Astrocyte of the cerebellum (primary cell): ENCODE data around the gene FEN1.

Source experiments
- DNase-seq: peaks from one replicate; pipeline ENCODE4 v3.0.0-alpha.2; 2011; ENCODE audit warnings: low read depth
- H3K4me3 ChIP-seq: 2 replicates; pipeline ENCODE4 v1.5.1; 2011; ENCODE audit warnings: mild to moderate bottlenecking, low read depth, low read length, moderate library complexity
- in situ Hi-C: cut with HindIII; loops from 2 replicates; pipeline ENCODE4 v1.10.0; 2017; ENCODE audit warnings: low sequenced_read_pairs
- TF ChIP-seq, protein P1 (sequence below): IDR thresholded peaks from 2 replicates; pipeline ENCODE4 v1.5.1; 2012; ENCODE audit warnings: low read length, low read depth, moderate library complexity, mild to moderate bottlenecking; ENCODE audit errors: missing control alignments

Gene FEN1

DNA sequence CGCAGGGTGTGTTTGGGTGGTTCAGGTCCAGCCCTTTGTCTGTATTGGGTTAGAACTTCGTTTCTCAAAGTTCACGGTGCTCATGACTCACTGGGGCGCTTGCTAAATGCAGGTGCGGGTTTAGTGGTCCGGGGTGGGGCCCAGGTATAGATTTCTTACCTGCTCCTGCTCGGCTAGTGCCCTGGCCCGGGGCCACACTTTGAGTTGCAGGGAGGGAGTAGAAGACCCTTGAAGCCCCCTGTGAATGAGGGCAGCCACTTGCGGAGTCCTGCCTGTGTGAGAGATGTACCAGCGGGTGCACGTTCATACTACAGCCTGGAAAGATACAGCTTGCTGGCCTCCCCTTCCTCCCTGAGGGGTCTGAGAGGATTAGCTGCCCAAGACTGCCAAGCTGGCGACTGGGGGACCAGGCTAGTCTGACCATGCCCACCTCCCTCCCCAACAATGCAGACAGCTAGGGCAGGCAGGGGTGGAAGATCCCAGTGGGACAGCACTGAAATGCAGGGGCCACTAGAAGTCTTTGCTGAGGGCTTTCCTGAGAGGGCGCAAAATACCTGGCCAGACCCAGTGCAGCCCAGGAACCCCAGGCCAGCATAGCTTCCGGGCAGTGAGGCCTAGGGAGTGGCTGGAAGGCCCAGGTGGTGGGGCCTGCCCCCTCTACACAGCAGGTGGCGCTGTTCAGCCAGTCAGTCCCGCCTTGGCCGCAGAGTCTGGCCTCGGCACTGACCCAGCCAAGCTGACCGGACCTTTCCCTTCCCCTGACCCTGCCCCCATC is 45.3 kb upstream of the FEN1 start:
- TF ChIP-seq, protein P1, sequence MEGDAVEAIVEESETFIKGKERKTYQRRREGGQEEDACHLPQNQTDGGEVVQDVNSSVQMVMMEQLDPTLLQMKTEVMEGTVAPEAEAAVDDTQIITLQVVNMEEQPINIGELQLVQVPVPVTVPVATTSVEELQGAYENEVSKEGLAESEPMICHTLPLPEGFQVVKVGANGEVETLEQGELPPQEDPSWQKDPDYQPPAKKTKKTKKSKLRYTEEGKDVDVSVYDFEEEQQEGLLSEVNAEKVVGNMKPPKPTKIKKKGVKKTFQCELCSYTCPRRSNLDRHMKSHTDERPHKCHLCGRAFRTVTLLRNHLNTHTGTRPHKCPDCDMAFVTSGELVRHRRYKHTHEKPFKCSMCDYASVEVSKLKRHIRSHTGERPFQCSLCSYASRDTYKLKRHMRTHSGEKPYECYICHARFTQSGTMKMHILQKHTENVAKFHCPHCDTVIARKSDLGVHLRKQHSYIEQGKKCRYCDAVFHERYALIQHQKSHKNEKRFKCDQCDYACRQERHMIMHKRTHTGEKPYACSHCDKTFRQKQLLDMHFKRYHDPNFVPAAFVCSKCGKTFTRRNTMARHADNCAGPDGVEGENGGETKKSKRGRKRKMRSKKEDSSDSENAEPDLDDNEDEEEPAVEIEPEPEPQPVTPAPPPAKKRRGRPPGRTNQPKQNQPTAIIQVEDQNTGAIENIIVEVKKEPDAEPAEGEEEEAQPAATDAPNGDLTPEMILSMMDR: peak; percentile 88
- in situ Hi-C loops: no loop called here
- no peak overlapping the region for H3K4me3 ChIP-seq
- peak; percentile 27 for DNase-seq

DNA sequence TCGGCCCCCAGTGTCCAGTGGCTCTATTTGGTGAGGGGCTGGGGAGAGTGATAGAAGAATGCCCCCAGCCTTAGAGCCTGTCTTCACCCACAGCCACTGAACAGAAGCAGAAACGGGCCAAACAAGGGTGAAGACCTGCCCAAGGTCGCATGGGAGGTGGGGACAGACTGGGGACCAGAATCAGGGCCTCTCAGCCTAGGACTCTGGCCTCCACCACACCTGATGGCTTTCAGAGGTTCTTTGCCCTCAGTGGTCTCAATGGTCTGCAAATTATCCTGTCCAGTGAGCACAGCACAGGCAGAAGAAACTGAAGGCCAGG is 44.8 kb upstream of the FEN1 start:
- TF ChIP-seq, protein P1: no peak
- H3K4me3 ChIP-seq: no peak overlapping the region
- no peak for DNase-seq
- in situ Hi-C loops: no loop called here

DNA sequence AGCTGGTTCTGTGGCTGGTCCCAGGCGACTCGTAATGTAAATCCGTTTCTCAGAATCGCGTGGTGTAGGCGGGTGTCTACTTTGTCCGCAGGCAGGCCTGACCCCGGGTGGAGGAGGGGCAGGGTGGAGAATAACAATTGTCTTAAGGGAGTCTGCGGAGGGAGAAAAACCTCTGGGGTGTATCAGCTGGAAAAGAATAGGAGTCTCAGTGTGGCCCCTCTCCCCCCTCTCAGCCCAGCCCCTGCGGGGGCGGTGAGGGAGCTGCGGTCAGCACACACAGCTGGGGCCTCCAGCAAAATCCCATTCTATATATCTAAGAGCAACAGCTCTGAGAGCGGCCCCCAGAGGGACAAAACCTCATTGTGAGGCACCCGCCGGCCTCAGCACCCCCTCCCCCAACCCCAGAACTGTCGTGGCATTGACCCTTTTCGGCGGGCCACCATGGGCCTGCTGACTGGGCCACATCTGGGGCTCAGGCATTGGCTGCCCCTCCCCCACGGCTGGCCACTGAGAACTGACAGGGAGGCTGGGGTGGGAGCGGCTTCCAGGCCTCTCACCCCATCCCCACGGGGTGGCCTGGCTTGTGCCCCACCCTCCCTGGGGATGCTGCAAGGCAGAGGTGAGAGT is 43.0 kb upstream of the FEN1 start:
- H3K4me3 ChIP-seq: no peak overlapping the region
- in situ Hi-C loops: no loop called here
- DNase-seq: no peak

DNA sequence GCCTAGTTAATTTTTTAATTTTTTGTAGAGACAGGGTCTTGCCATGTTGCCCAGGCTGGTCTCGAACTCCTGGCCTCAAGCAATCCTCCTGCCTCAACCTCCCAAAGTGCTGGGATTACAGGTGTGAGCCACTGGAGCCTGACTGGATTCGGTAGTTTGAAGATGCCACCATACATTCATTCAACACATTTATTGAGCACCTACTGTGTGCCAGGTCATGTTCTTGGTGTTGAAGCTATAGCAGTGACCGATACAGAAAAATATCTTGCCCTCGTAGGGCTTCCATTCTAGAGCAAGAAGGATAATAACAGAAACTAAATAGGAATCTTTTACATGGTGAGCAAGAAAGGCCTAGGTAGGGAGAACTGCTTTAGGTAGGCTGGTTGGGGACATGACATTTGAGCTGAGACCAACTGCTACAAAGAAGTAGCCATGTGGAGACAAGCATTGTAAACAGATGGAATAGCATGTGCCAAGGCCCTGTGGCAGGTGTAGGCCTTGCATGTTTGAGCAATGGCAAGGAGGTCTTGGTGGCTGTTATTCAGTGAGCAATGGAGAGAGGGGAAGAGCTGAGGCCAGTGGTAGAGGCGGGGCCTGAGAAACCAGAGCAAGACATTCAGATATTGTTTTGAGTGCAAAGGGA is 42.0 kb upstream of the FEN1 start:
- TF ChIP-seq, protein P1: no peak
- in situ Hi-C loops: no loop called here
- H3K4me3 ChIP-seq: no peak overlapping the region
- no peak for DNase-seq

More for the DNA sequence above, 43.0 kb upstream of the FEN1 start:
- TF ChIP-seq, protein P1: no peak

DNA sequence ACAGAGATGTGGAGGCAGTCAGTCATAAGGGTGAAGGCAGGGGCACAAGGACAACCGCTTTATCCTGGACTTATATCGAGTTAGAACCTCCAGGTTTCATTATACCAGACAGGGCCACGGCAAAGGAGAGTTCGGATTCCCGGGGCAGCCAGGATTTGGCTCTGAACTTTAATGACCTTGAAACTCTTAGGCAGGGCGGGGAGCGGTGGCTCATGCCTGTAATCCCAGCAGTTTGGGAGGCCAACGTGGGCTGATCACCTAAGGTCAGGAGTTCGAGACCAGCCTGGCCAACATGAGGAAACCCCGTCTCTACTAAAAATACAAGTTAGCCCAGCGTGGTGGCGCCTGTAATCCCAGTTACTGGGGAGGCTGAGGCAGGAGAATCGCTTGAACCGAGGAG is 41.3 kb upstream of the FEN1 start:
- TF ChIP-seq, protein P1: no peak
- in situ Hi-C loops: no loop called here
- DNase-seq: no peak
- H3K4me3 ChIP-seq: no peak overlapping the region

DNA sequence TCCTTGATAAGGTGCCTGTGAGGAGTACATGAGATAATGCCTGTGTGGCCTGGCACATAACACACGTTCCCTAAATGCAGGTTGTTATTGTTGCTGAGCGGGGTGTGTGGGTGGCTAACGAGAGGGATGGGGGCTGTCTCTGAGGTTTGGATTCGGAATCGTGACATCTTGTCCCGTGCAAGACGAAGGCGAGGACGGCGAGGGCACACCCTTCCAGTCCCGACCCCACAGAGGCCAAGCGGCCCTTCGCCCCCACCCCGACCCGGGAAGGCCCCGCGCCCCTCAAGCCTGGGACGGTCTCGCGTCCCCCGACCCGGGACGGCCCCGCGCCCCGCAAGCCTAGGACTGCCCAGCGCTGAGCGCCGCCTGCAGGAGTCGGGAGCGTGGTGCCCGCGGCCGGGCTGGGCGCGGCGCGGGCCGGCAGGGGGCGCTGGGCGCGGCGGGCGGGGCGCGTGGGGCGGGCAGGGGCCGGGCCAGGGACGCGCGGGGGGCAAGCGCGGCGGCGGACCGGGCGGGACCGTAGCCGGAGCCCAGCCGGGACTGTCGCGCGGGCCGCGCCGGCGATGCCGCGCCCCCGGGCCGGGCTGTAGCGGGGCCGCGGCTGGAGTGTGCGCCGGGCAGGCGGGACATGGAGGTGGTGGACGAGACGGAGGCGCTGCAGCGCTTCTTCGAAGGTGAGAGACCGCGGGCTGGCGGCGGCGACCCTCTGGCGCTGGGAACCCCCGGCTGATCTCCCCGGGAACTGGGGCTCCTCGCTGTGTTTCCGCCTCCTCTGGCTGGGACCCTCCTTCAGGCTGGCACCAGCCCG is 40.4 kb upstream of the FEN1 start, which contains the start of gene MYRF:
MYRF (plus strand) TSS at position 520 of the 808 bp plus-strand sequence; CDS start at position 629, 109 bp downstream.
- no peak for DNase-seq
- TF ChIP-seq, protein P1: peak; percentile 51
- in situ Hi-C loops: no loop called here
- peak within 1 kb of the TSS; percentile 42 for H3K4me3 ChIP-seq
